Head of caudate nucleus (tissue), 42 donors: ENCODE data around the gene SEPHS2.
A peak's percentile ranks its signal among the peaks of the same experiment; 100 is the strongest.
"Not testable (repeated sequence)": the region's sequence is repeated elsewhere in the genome, so short reads cannot be mapped to it uniquely, and the experiment has no call there.

Experiments used
- DNase-seq, 42 donors: peaks; one replicate each; pipeline versions ENCODE4 v3.0.0 to v3.0.0-alpha.2; 2020 to 2021; ENCODE audit warnings: mixed read lengths in 7 of 42
- intact Hi-C: fragments of 100-400 bp; cut with DNase I; formaldehyde crosslinking; loops from one replicate; pipeline ENCODE4 v1.15.0; 2022

SEPHS2 gene

GRCh38 chr16:30409125-30410060, 36.3 kb downstream of the SEPHS2 start:
- peak; percentile 80 to 98 (median 94) for DNase-seq
- intact Hi-C loops, result loop anchor here (5.0 kb wide), 1 partner anchor 52 kb away; the partner anchor contains the start of gene CD2BP2

- no peak for DNase-seq
- intact Hi-C loops, result loop anchor here (5.0 kb wide), 1 partner anchor 51 kb away; the partner anchor contains the start of gene CD2BP2
Measured at GRCh38 chr16:30407804-30408534, 37.7 kb downstream of the SEPHS2 start.

GRCh38 chr16:30407102-30407803, 38.4 kb downstream of the SEPHS2 start, which contains the start of gene ZNF771:
TSS of gene ZNF771 (plus strand) at chr16:30407606. CDS start at chr16:30408054, 448 bp downstream.
- peak; percentile 86 to 97 (median 94) for DNase-seq
- intact Hi-C loops, result loop anchor here (5.0 kb wide), 1 partner anchor 50 kb away; the partner anchor contains the start of gene CD2BP2

GRCh38 chr16:30406795-30407101, 38.9 kb downstream of the SEPHS2 start:
- no peak for DNase-seq
- intact Hi-C loops, result loop anchor here (5.0 kb wide), 1 partner anchor 49 kb away; the partner anchor contains the start of gene CD2BP2

- DNase-seq, result no peak
- intact Hi-C loops, result no loop called here
Measured at GRCh38 chr16:30401768-30402425, 43.8 kb downstream of the SEPHS2 start.

- intact Hi-C loops, result no loop called here
- DNase-seq, result no peak
Measured at GRCh38 chr16:30399435-30400186, 46.1 kb downstream of the SEPHS2 start.

- intact Hi-C loops, result no loop called here
- DNase-seq, result no peak
Measured at GRCh38 chr16:30398661-30399434, 46.8 kb downstream of the SEPHS2 start.

GRCh38 chr16:30397776-30398660, 47.7 kb downstream of the SEPHS2 start:
- intact Hi-C loops, result no loop called here
- no peak for DNase-seq

- intact Hi-C loops, result no loop called here
- DNase-seq, result no peak
Measured at GRCh38 chr16:30397056-30397455, 48.6 kb downstream of the SEPHS2 start.

- intact Hi-C loops, DNase-seq: not testable (repeated sequence)
Measured at GRCh38 chr16:30396627-30397026, 49.0 kb downstream of the SEPHS2 start.

- intact Hi-C loops, result loop anchor here (2.0 kb wide), 1 partner anchor 17 kb away; no protein-coding TSS in a partner anchor
- DNase-seq, result peak in 3 of 42 donors; percentile 27 to 35 (median 35)
Measured at GRCh38 chr16:30395992-30396585, 49.6 kb downstream of the SEPHS2 start.

GRCh38 chr16:30395155-30395991, 50.3 kb downstream of the SEPHS2 start, which contains the start of gene ZNF48:
TSS of gene ZNF48 (plus strand) at chr16:30395420. CDS start at chr16:30395795, 375 bp downstream.
- peak; percentile 66 to 95 (median 89) for DNase-seq
- intact Hi-C loops, result loop anchor here (2.0 kb wide), 1 partner anchor 17 kb away; no protein-coding TSS in a partner anchor

GRCh38 chr16:30394592-30395154, 51.0 kb downstream of the SEPHS2 start:
- DNase-seq, result peak in 2 of 42 donors; percentile 7 to 19
- intact Hi-C loops, result loop anchor here (2.0 kb wide), 1 partner anchor 16 kb away; no protein-coding TSS in a partner anchor
